ENCODE results near the gene NTF4.
"Not testable (repeated sequence)": the region's sequence is repeated elsewhere in the genome, so short reads cannot be mapped to it uniquely, and the experiment has no call there.

NTF4 gene

GRCh38 chr19:49020931-49021895 is 43.4 kb downstream of the NTF4 start:
- peak; percentile 23 for DNase-seq (ENCODE audit: low read depth)

GRCh38 chr19:49020342-49020741 is 44.3 kb downstream of the NTF4 start:
- no peak for DNase-seq (ENCODE audit: low read depth)

GRCh38 chr19:49019242-49019932 is 45.2 kb downstream of the NTF4 start:
- DNase-seq (ENCODE audit: low read depth), result peak; percentile 53

GRCh38 chr19:49018388-49019241 is 46.0 kb downstream of the NTF4 start:
- not testable (repeated sequence) for DNase-seq (ENCODE audit: low read depth)

GRCh38 chr19:49017666-49018351 is 46.8 kb downstream of the NTF4 start:
- peak; percentile 56 for DNase-seq (ENCODE audit: low read depth)

- DNase-seq (ENCODE audit: low read depth), result no peak
Observed at GRCh38 chr19:49017041-49017665, 47.5 kb downstream of the NTF4 start, which contains the start of gene LHB. Gene LHB, minus strand, starts transcription at chr19:49017091. Its CDS starts 10 bp downstream, at chr19:49017081.

GRCh38 chr19:49016067-49016839 is 48.4 kb downstream of the NTF4 start:
- DNase-seq (ENCODE audit: low read depth), result no peak

- DNase-seq (ENCODE audit: low read depth), result no peak
Observed at GRCh38 chr19:49014870-49015255, 49.8 kb downstream of the NTF4 start.

GRCh38 chr19:49014123-49014869 is 50.3 kb downstream of the NTF4 start:
- DNase-seq (ENCODE audit: low read depth), result peak; percentile 20

- no peak for DNase-seq (ENCODE audit: low read depth)
Observed at GRCh38 chr19:49011194-49011593, 53.4 kb downstream of the NTF4 start.
